B cell (primary cell): ENCODE data around the gene CLASP1. TPM values are rescaled to one million over a fixed set of nuclear protein-coding genes. Genes with fewer than 3 reads are reported as not detected.

Source experiments
- ATAC-seq: fragments of 200-7000 bp; cut with Tn5 transposase; one replicate; pipeline ENCODE4 v1.10.0; 2021; ENCODE audit warnings: low read depth, mild to moderate bottlenecking, moderate number of reproducible peaks, moderate library complexity
- CTCF ChIA-PET: fragments of 350-600 bp; sonication (Branson Sonifier 250); formaldehyde crosslinking; loops from one replicate; lab custom pipeline; 2021; ENCODE audit warnings: antibody characterized with exemption, inconsistent platforms; lab: Charles Lee
- POLR2A ChIA-PET: fragments of 350-600 bp; sonication (Branson Sonifier 250); formaldehyde crosslinking; loops from one replicate; lab custom pipeline; 2021; ENCODE audit warnings: antibody characterized with exemption; lab: Charles Lee
- DNase-seq: peaks from one replicate; pipeline ENCODE4 v3.0.0; 2013
- H2AFZ ChIP-seq: 2 replicates; pipeline ENCODE4 v1.6.1; 2012; ENCODE audit warnings: mild to moderate bottlenecking, low read depth, low read length; ENCODE audit not compliant: insufficient read depth, poor library complexity, severe bottlenecking
- H3K27ac ChIP-seq, 2 donors: 1 replicate in 1 of 2; 2 replicates in 1 of 2; pipeline ENCODE4 v1.5.1; 2012 to 2013; ENCODE audit warnings: low read length in 2 of 2, mild to moderate bottlenecking in 2 of 2, moderate library complexity in 1 of 2
- H3K27me3 ChIP-seq, 4 experiments: fragments of 200-600 bp in 1 of 4; sonication (generic) in 1 of 4; replicated peaks in 1 of 4; 1 replicate in 2 of 4; 2 replicates in 2 of 4; pipeline versions ENCODE4 v1.6.1 to v1.7.0; 2013 to 2016; ENCODE audit warnings: low read length in 3 of 4, mild to moderate bottlenecking in 2 of 4, mixed read lengths in 1 of 4, moderate library complexity in 1 of 4; ENCODE audit not compliant: insufficient read depth in 4 of 4, control insufficient read depth in 3 of 4; ENCODE audit errors: control extremely low read depth in 1 of 4
- H3K36me3 ChIP-seq, 2 experiments: replicated peaks in 1 of 2; 1 replicate in 1 of 2; 2 replicates in 1 of 2; pipeline versions ENCODE4 v1.6.1 to v1.7.1; 2013; ENCODE audit warnings: low read length in 1 of 2; ENCODE audit not compliant: insufficient read depth in 2 of 2, control insufficient read depth in 1 of 2; ENCODE audit errors: control extremely low read depth in 1 of 2, extremely low read depth in 1 of 2
- H3K4me1 ChIP-seq, 2 donors: fragments of 200-600 bp in 1 of 2; sonication (generic) in 1 of 2; 1 replicate in 1 of 2; 2 replicates in 1 of 2; pipeline versions ENCODE4 v1.5.1 to v1.6.1; 2013 to 2017; ENCODE audit warnings: low read length in 2 of 2; ENCODE audit not compliant: control insufficient read depth in 2 of 2, insufficient read depth in 2 of 2
- H3K4me2 ChIP-seq: replicated peaks from 2 replicates; pipeline ENCODE3; 2012; ENCODE audit warnings: mild to moderate bottlenecking, low read depth, low read length; ENCODE audit not compliant: poor library complexity, severe bottlenecking
- H3K4me3 ChIP-seq, 5 experiments: fragments of 200-600 bp in 1 of 5; sonication (generic) in 1 of 5; 1 replicate in 3 of 5; 2 replicates in 2 of 5; pipeline versions ENCODE4 v1.5.1 to v1.7.0; 2011 to 2016; ENCODE audit warnings: low read length in 4 of 5, mild to moderate bottlenecking in 4 of 5, low read depth in 2 of 5, control low read depth in 1 of 5, moderate library complexity in 1 of 5; ENCODE audit not compliant: insufficient read depth in 1 of 5; ENCODE audit errors: control extremely low read depth in 1 of 5, extremely low read depth in 1 of 5
- H3K79me2 ChIP-seq: fragments of 200-600 bp; sonication (generic); one replicate; pipeline ENCODE4 v1.6.0; 2016; ENCODE audit warnings: low read length; ENCODE audit not compliant: control insufficient read depth, insufficient read depth
- H3K9ac ChIP-seq: fragments of 200-600 bp; sonication (generic); 2 replicates; pipeline ENCODE4 v1.6.1; 2017; ENCODE audit warnings: mild to moderate bottlenecking, low read length, moderate library complexity
- H3K9me3 ChIP-seq, 3 donors: one replicate each; pipeline versions ENCODE4 v1.6.1 to v1.7.1; 2013; ENCODE audit warnings: low read length in 2 of 3; ENCODE audit not compliant: control insufficient read depth in 2 of 3, insufficient read depth in 1 of 3; ENCODE audit errors: control extremely low read depth in 1 of 3
- H4K20me1 ChIP-seq: 2 replicates; pipeline ENCODE4 v1.6.0; 2012; ENCODE audit warnings: mild to moderate bottlenecking, low read length; ENCODE audit not compliant: insufficient read depth, control insufficient read depth, poor library complexity, severe bottlenecking
- H3K27ac Mint-ChIP-seq: one replicate; pipeline ENCODE4 v1.8.0; 2021; ENCODE audit warnings: mixed read lengths
- H3K27me3 Mint-ChIP-seq: one replicate; pipeline ENCODE4 v1.8.0; 2021; ENCODE audit warnings: mixed read lengths
- H3K4me1 Mint-ChIP-seq: one replicate; pipeline ENCODE4 v1.8.0; 2021; ENCODE audit warnings: mixed read lengths
- H3K4me3 Mint-ChIP-seq: one replicate; pipeline ENCODE4 v1.8.0; 2021; ENCODE audit warnings: mixed read lengths
- H3K9me3 Mint-ChIP-seq: one replicate; pipeline ENCODE4 v1.8.0; 2022; ENCODE audit warnings: mixed read lengths; ENCODE audit not compliant: insufficient read depth
- CTCF ChIP-seq: fragments of 200-600 bp; IDR thresholded peaks from one replicate; pipeline ENCODE4 v1.8.0; 2022; ENCODE audit warnings: antibody characterized with exemption, mild to moderate bottlenecking
- EZH2 ChIP-seq: IDR thresholded peaks from 2 replicates; pipeline ENCODE4 v1.6.1; 2012; ENCODE audit warnings: borderline replicate concordance, low read depth, mild to moderate bottlenecking, moderate library complexity, low read length; ENCODE audit not compliant: insufficient read depth, poor library complexity, severe bottlenecking
- WGBS: methylation state at CpG from one replicate; pipeline ENCODE4 v1.1.5; 2013; ENCODE audit warnings: missing lambda C conversion rate; ENCODE audit not compliant: insufficient coverage; 5-methylcytosine and 5-hydroxymethylcytosine counted together
- intact Hi-C: fragments of 100-400 bp; cut with micrococcal nuclease; formaldehyde crosslinking; loops from one replicate; pipeline ENCODE4 v1.10.0; 2022
- polyA plus RNA-seq: library from polyadenylated mRNA; depleted of rRNA; stranded (reverse); fragments of >200 nt; gene quantifications from 2 replicates; pipeline ENCODE4 v1.2.3, GENCODE V29; 2012
- total RNA-seq, 2 donors: library from RNA; stranded (reverse); fragments of 120-200 nt in 1 of 2; gene quantifications; 1 replicate in 1 of 2; 2 replicates in 1 of 2; pipeline versions ENCODE4 v1.2.3 to v1.2.4, GENCODE V29; 2013 to 2022

CLASP1 gene
- total and polyA plus RNA-seq, 2 donors (not counting 1 experiment from before 2014, with no cell fraction given), result 8.7 to 88.0 TPM

GRCh38 chr2:121386102-121386501 is 263.2 kb downstream of the CLASP1 start:
- POLR2A ChIA-PET, result interaction anchor here (0.6 kb wide), 1 partner anchor 468 kb away, joined by 8 read pairs; no protein-coding TSS in a partner anchor

GRCh38 chr2:121382744-121383143 is 266.5 kb downstream of the CLASP1 start:
- H3K4me2 ChIP-seq, result no peak overlapping the region
- Mint-ChIP-seq H3K27ac (no peak overlapping the region), H3K4me1 (no peaks in the 10 kb centered on the region), H3K4me3 (no peak overlapping the region), H3K27me3 (no peaks in the 10 kb centered on the region), H3K9me3 (no peaks in the 10 kb centered on the region)
- no peaks in the 10 kb centered on the region for H3K27me3 ChIP-seq
- ChIA-PET POLR2A (no interaction called here), CTCF (no interaction called here)
- no peak overlapping the region for H3K4me3 ChIP-seq
- WGBS, result 94% methylated on average over 4 of the region's 4 CpGs
- H3K9ac ChIP-seq, result no peak overlapping the region
- H2AFZ ChIP-seq, result no peak overlapping the region
- no peaks in the 10 kb centered on the region for H3K79me2 ChIP-seq
- H4K20me1 ChIP-seq, result no peaks in the 10 kb centered on the region
- no peaks in the 10 kb centered on the region for H3K4me1 ChIP-seq
- H3K36me3 ChIP-seq, result peaks cover 32 to 75% of the 10 kb centered on the region in 2 experiments
- intact Hi-C loops, result no loop called here
- no peaks in the 10 kb centered on the region for H3K9me3 ChIP-seq
- H3K27ac ChIP-seq, result no peak overlapping the region
- DNase-seq (no peak), ATAC-seq (no peak)
- no peak for TF ChIP-seq EZH2
- TF ChIP-seq CTCF, result no peak

More at GRCh38 chr2:121386102-121386501, 263.2 kb downstream of the CLASP1 start:
- Histone ChIP-seq H3K9ac (no peak overlapping the region), H2AFZ (no peak overlapping the region), H3K4me1 (no peaks in the 10 kb centered on the region), H3K4me3 (no peak overlapping the region), H3K27ac (no peak overlapping the region), H3K36me3 (peaks cover 32 to 61% of the 10 kb centered on the region in 2 experiments), H3K79me2 (no peaks in the 10 kb centered on the region), H3K27me3 (no peaks in the 10 kb centered on the region), H3K9me3 (no peaks in the 10 kb centered on the region), H4K20me1 (no peaks in the 10 kb centered on the region), H3K4me2 (no peak overlapping the region)
- ATAC-seq (no peak), DNase-seq (no peak)
- H3K27me3 Mint-ChIP-seq, result no peaks in the 10 kb centered on the region
- H3K9me3 Mint-ChIP-seq, result no peaks in the 10 kb centered on the region
- no peak overlapping the region for H3K27ac Mint-ChIP-seq
- TF ChIP-seq EZH2, result no peak
- no peak for TF ChIP-seq CTCF
- H3K4me1 Mint-ChIP-seq, result no peaks in the 10 kb centered on the region
- no peak overlapping the region for H3K4me3 Mint-ChIP-seq
- intact Hi-C loops, result no loop called here
- CTCF ChIA-PET, result interaction anchor here (1.7 kb wide), 1 partner anchor 17 kb away, joined by 5 read pairs; no protein-coding TSS in a partner anchor
